Body of pancreas (tissue), 4 donors: ENCODE results near the gene MESD. TPM values are rescaled to one million over a fixed set of nuclear protein-coding genes. Genes with fewer than 3 reads are reported as not detected.

ENCODE experiments used
- ATAC-seq: fragments of 150-250 bp; one replicate; pipeline ENCODE4 v1.9.1; 2016
- DNase-seq, 4 donors: peaks; one replicate each; pipeline ENCODE4 v3.0.0-alpha.2; 2019
- H3K27ac ChIP-seq, 4 donors: fragments of 200-600 bp; sonication (generic); 1 replicate in 3 of 4; 2 replicates in 1 of 4; pipeline versions ENCODE4 v1.5.1 to v1.6.1; 2016 to 2019; ENCODE audit warnings: mild to moderate bottlenecking in 1 of 4, mixed read lengths in 1 of 4, moderate library complexity in 1 of 4
- H3K27me3 ChIP-seq, 2 donors: fragments of 200-600 bp; sonication (generic); one replicate each; pipeline ENCODE4 v1.6.0; 2016; ENCODE audit warnings: mild to moderate bottlenecking in 1 of 2
- H3K36me3 ChIP-seq, 2 donors: fragments of 200-600 bp; sonication (generic); replicated peaks in 1 of 2; 2 replicates each; pipeline ENCODE4 v1.5.1; 2016; ENCODE audit warnings: low read depth in 2 of 2; ENCODE audit not compliant: insufficient read depth in 1 of 2
- H3K4me1 ChIP-seq: fragments of 200-600 bp; sonication (generic); one replicate; pipeline ENCODE4 v1.6.0; 2016
- H3K4me3 ChIP-seq, 2 donors: fragments of 200-600 bp; sonication (generic); 1 replicate in 1 of 2; 2 replicates in 1 of 2; pipeline ENCODE4 v1.5.1; 2016 to 2019
- H3K9me3 ChIP-seq, 3 donors: fragments of 200-600 bp; sonication (generic); 1 replicate in 2 of 3; 2 replicates in 1 of 3; pipeline ENCODE4 v1.5.1; 2016
- CTCF ChIP-seq, 7 experiments: fragments of 450-650 bp in 4 of 7; fragments of 200-600 bp in 3 of 7; sonication (generic) in 3 of 7; IDR thresholded peaks; one replicate each; pipeline ENCODE4 v1.5.1; 2016 to 2019; ENCODE audit warnings: antibody characterized with exemption in 7 of 7
- POLR2A ChIP-seq, 3 donors: fragments of 450-650 bp; IDR thresholded peaks; one replicate each; pipeline ENCODE4 v1.6.1; 2016; ENCODE audit warnings: antibody characterized with exemption in 3 of 3, mild to moderate bottlenecking in 2 of 3
- WGBS, 2 donors: methylation state at CpG; one replicate each; pipeline ENCODE4 v1.1.5; 2017; 5-methylcytosine and 5-hydroxymethylcytosine counted together
- intact Hi-C: fragments of 100-400 bp; cut with DNase I; formaldehyde crosslinking; loops from one replicate; pipeline ENCODE4 v1.15.1; 2023
- total RNA-seq, 2 donors: library from RNA; depleted of rRNA; stranded (reverse); fragments of >200 nt; gene quantifications; one replicate each; pipeline ENCODE4 v1.1.0, GENCODE V29; 2016

The MESD gene
- total RNA-seq, 2 donors from 2014 or later = 22.3 to 34.6 TPM

GRCh38 chr15:80953001-80953952 is 36.3 kb downstream of the MESD start:
- intact Hi-C loops = no loop called here
- Histone ChIP-seq H3K27ac (no peak overlapping the region), H3K9me3 (no peaks in the 10 kb centered on the region), H3K4me3 (no peak overlapping the region), H3K36me3 (peaks cover 0 to 13% of the 10 kb centered on the region in 2 donors), H3K4me1 (no peaks in the 10 kb centered on the region), H3K27me3 (no peaks in the 10 kb centered on the region)
- WGBS, 2 donors = 93 to 98% methylated on average over 12 of the region's 12 CpGs
- DNase-seq (no peak), ATAC-seq (no peak)
- TF ChIP-seq POLR2A (IDR thresholded peaks at IDR 0.05) (no peak), CTCF (IDR thresholded peaks at IDR 0.05) (no peak)

GRCh38 chr15:80951941-80952340 is 37.7 kb downstream of the MESD start:
- intact Hi-C loops = no loop called here
- no peaks in the 10 kb centered on the region for H3K27me3 ChIP-seq
- H3K9me3 ChIP-seq = no peaks in the 10 kb centered on the region
- TF ChIP-seq CTCF (IDR thresholded peaks at IDR 0.05) (no peak), POLR2A (IDR thresholded peaks at IDR 0.05) (no peak)
- ATAC-seq (no peak), DNase-seq (no peak)
- H3K4me3 ChIP-seq = no peak overlapping the region
- no peaks in the 10 kb centered on the region for H3K4me1 ChIP-seq
- 67 to 69% methylated on average over 5 of the region's 5 CpGs for WGBS, 2 donors
- H3K27ac ChIP-seq = no peak overlapping the region
- H3K36me3 ChIP-seq = peaks cover 0 to 15% of the 10 kb centered on the region in 2 donors

DNA sequence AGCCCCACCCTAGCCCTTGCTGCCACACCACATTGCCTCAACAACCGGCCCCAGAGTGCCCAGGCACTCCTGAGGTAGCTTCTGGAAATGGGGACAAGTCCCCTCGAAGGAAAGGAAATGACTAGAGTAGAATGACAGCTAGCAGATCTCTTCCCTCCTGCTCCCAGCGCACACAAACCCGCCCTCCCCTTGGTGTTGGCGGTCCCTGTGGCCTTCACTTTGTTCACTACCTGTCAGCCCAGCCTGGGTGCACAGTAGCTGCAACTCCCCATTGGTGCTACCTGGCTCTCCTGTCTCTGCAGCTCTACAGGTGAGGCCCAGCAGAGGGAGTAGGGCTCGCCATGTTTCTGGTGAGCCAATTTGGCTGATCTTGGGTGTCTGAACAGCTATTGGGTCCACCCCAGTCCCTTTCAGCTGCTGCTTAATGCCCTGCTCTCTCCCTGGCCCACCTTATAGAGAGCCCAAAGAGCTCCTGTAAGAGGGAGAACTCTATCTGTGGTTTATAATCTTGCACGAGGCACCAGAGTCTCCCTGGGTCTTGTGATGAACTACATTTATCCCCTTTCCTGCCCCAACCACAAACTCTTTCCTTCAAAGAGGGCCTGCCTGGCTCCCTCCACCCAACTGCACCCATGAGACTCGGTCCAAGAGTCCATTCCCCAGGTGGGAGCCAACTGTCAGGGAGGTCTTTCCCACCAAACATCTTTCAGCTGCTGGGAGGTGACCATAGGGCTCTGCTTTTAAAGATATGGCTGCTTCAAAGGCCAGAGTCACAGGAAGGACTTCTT is 39.1 kb downstream of the MESD start:
- Histone ChIP-seq H3K9me3 (no peaks in the 10 kb centered on the region), H3K4me1 (no peaks in the 10 kb centered on the region), H3K27ac (no peak overlapping the region), H3K4me3 (no peak overlapping the region), H3K36me3 (peaks cover 0 to 19% of the 10 kb centered on the region in 2 donors), H3K27me3 (no peaks in the 10 kb centered on the region)
- no peak for DNase-seq
- intact Hi-C loops = no loop called here
- WGBS, 2 donors = 83 to 88% methylated on average over 3 to 8 of the region's 8 CpGs
- ATAC-seq = no peak
- TF ChIP-seq POLR2A (IDR thresholded peaks at IDR 0.05) (no peak), CTCF (IDR thresholded peaks at IDR 0.05) (no peak)

DNA sequence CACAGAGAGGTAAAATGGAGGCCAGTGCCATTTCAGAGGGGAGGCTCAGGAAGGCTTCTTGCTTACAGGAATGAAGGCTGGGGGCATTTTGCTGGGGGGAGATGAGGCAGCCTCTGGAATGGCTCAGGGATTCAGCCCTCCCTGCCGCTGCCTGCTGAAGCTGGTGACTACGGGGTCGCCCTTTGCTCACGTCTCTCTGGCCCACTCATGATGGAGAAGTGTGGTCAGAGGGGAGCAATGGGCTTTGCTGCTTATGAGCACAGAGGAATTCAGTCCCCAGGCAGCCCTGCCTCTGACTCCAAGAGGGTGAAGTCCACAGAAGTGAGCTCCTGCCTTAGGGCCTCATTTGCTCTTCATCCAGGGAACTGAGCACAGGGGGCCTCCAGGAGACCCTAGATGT is 39.9 kb downstream of the MESD start:
- WGBS, 2 donors = 91 to 95% methylated on average over 4 of the region's 4 CpGs
- DNase-seq = no peak
- no peak for TF ChIP-seq CTCF (IDR thresholded peaks at IDR 0.05)

More for the DNA sequence above, 39.9 kb downstream of the MESD start:
- Histone ChIP-seq H3K27ac (no peak overlapping the region), H3K4me1 (no peaks in the 10 kb centered on the region), H3K4me3 (no peak overlapping the region), H3K9me3 (no peaks in the 10 kb centered on the region), H3K36me3 (peaks cover 0 to 19% of the 10 kb centered on the region in 2 donors), H3K27me3 (no peaks in the 10 kb centered on the region)
- ATAC-seq = no peak
- intact Hi-C loops = no loop called here
